Erythroblast (primary cell): ENCODE results near the gene TSHZ1.

Experiments used
- GATA1 ChIP-seq: IDR thresholded peaks from 2 replicates; pipeline ENCODE4 v1.6.1; 2011; ENCODE audit warnings: low read depth, mild to moderate bottlenecking, control low read depth, low read length, moderate library complexity
- POLR2A ChIP-seq: IDR thresholded peaks from 2 replicates; pipeline ENCODE4 v1.6.1; 2011; ENCODE audit warnings: mild to moderate bottlenecking, low read length

DNA sequence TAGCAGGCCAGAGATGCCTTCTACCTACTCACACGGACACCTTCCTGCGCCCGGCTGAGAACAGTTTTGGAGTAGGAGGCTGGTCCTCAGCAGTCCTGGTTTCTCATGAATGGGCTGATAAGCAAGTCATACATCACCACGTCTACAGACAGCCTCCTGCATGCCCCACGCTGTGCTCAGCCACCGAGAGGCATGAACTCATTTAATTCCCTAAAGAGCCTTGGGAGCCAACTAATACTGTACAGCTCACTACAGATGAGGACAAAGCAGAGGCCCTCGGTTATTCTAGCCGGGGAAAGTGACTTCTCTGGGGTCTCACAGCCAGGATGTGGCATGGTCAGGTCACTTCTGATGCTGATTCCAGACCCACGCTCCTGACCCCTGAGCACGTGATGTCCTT lies 105.6 kb downstream of the TSHZ1 start:
- TF ChIP-seq POLR2A (no peak), GATA1 (no peak)
